K562 (cell line): ENCODE results near the gene MCF2. TPM values are rescaled to one million over a fixed set of nuclear protein-coding genes. Genes with fewer than 3 reads are reported as not detected.
A peak's percentile ranks its signal among the peaks of the same experiment; 100 is the strongest.

Experiments
- CTCF ChIP-seq, 3 experiments: IDR thresholded peaks in 2 of 3; conservative IDR thresholded peaks in 1 of 3; 2 replicates each; pipeline ENCODE4 v1.5.1; 2011 to 2012; ENCODE audit warnings: low read length in 3 of 3, mild to moderate bottlenecking in 3 of 3, control low read depth in 2 of 3, improper control_type of control experiment in 1 of 3, inconsistent platforms in 1 of 3, low read depth in 1 of 3, mixed read lengths in 1 of 3, moderate library complexity in 1 of 3; ENCODE audit not compliant: insufficient read depth in 2 of 3
- ELF1 ChIP-seq: fragments of 200-800 bp; sonication (Bioruptor generic); IDR thresholded peaks from 2 replicates; pipeline ENCODE4 v1.6.1; 2016; ENCODE audit warnings: missing genetic modification characterization, missing compliant biosample characterization
- HMBOX1 ChIP-seq: sonication (generic); IDR thresholded peaks from 2 replicates; pipeline ENCODE4 v1.6.1; 2016
- MAZ ChIP-seq, 2 experiments: fragments of 450-650 bp in 1 of 2; sonication (generic) in 1 of 2; formaldehyde crosslinking; IDR thresholded peaks in 1 of 2; conservative IDR thresholded peaks in 1 of 2; 2 replicates each; pipeline versions ENCODE4 v1.4.0 to v1.5.0; 2020; ENCODE audit warnings: mild to moderate bottlenecking in 1 of 2, missing genetic modification reagents in 1 of 2
- MTA1 ChIP-seq: fragments of 450-650 bp; IDR thresholded peaks from 2 replicates; pipeline ENCODE4 v1.6.1; 2017; ENCODE audit warnings: borderline replicate concordance
- POLR2H ChIP-seq: IDR thresholded peaks from 2 replicates; pipeline ENCODE4 v1.6.1; 2016; ENCODE audit warnings: missing genetic modification characterization, low read depth, mild to moderate bottlenecking, control low read depth, missing compliant biosample characterization, moderate library complexity
- PRPF4 ChIP-seq: fragments of 200-400 bp; formaldehyde crosslinking; IDR thresholded peaks from one replicate; pipeline ENCODE4 v1.6.1; 2017; ENCODE audit warnings: low read length, low read depth, mild to moderate bottlenecking; ENCODE audit not compliant: insufficient read depth, poor library complexity, severe bottlenecking
- RAD21 ChIP-seq, 2 experiments: fragments of 250-450 bp in 1 of 2; fragments of 450-650 bp in 1 of 2; sonication (Bioruptor Pico) in 1 of 2; formaldehyde crosslinking in 1 of 2; IDR thresholded peaks in 1 of 2; conservative IDR thresholded peaks in 1 of 2; 2 replicates each; pipeline versions ENCODE4 v1.4.0 to v1.8.0; 2020 to 2022; ENCODE audit warnings: mild to moderate bottlenecking in 2 of 2, moderate library complexity in 1 of 2
- RBFOX2 ChIP-seq: fragments of 200-400 bp; formaldehyde crosslinking; IDR thresholded peaks from 2 replicates; pipeline ENCODE4 v1.6.1; 2017; ENCODE audit warnings: low read depth, mild to moderate bottlenecking, low read length, moderate library complexity
- RBM17 ChIP-seq: fragments of 200-400 bp; formaldehyde crosslinking; IDR thresholded peaks from 2 replicates; pipeline ENCODE4 v1.6.1; 2017; ENCODE audit warnings: low read depth, mild to moderate bottlenecking, low read length, borderline replicate concordance
- RHOXF2B ChIP-seq: fragments of 250-450 bp; sonication (Bioruptor Pico); conservative IDR thresholded peaks from 2 replicates; pipeline ENCODE4 v1.5.1; 2021
- SRSF3 ChIP-seq: fragments of 200-400 bp; formaldehyde crosslinking; IDR thresholded peaks from 2 replicates; pipeline ENCODE4 v1.6.1; 2016; ENCODE audit warnings: mild to moderate bottlenecking, low read length, moderate library complexity; ENCODE audit not compliant: insufficient read depth
- TGIF2 ChIP-seq: sonication (generic); formaldehyde crosslinking; IDR thresholded peaks from 2 replicates; pipeline ENCODE4 v1.8.1; 2022; ENCODE audit warnings: mild to moderate bottlenecking, missing genetic modification reagents, moderate library complexity
- ZNF174 ChIP-seq: fragments of 250-450 bp; sonication (Bioruptor Pico); IDR thresholded peaks from 2 replicates; pipeline ENCODE4 v1.4.0; 2020; ENCODE audit warnings: mild to moderate bottlenecking
- polyA plus RNA-seq, 8 experiments: library from polyadenylated mRNA; depleted of rRNA in 4 of 8; stranded (reverse) in 5 of 8; unstranded in 3 of 8; fragments of >200 nt; fragmentation: Nextera tagmentation in 2 of 8; fragmentation: Illumina TruSeq in 1 of 8; extraction: Ambion mirVana in 2 of 8; extraction: Trizol in 1 of 8; gene quantifications; 2 replicates each; pipeline versions ENCODE4 v1.2.1 to v1.2.3, GENCODE V29; 2011 to 2014; ENCODE audit warnings: inconsistent platforms in 1 of 8, missing spikeins in 1 of 8
- total RNA-seq, 7 experiments: library from RNA; depleted of rRNA in 6 of 7; stranded (reverse); fragments of >200 nt in 6 of 7; fragmentation: Illumina TruSeq in 2 of 7; extraction: Trizol in 2 of 7; gene quantifications; 2 replicates each; pipeline versions ENCODE4 v1.2.1 to v1.2.3, GENCODE V29; 2011 to 2021; ENCODE audit warnings: low replicate concordance in 1 of 7
- TF ChIP-seq, protein P1 (sequence below): fragments of 450-650 bp; IDR thresholded peaks from 2 replicates; pipeline ENCODE4 v1.6.1; 2016; ENCODE audit warnings: missing biosample characterization, missing genetic modification characterization
- TF ChIP-seq, protein P2 (sequence below): fragments of 200-800 bp; sonication (Bioruptor generic); IDR thresholded peaks from 2 replicates; pipeline ENCODE4 v1.6.1; 2017; ENCODE audit warnings: missing genetic modification characterization, missing compliant biosample characterization

Gene MCF2
- total and polyA plus RNA-seq, 9 of the 15 experiments (the other 6 are each of a cell fraction or from before 2014, with no cell fraction given): 0.03 to 0.78 (median 0.08) TPM; not detected in 3

- TF ChIP-seq RAD21 (CRISPR knock-in tag; conservative IDR thresholded peaks at IDR 0.05 in 1 of 2, IDR thresholded peaks at IDR 0.05 in 1 of 2): peak; percentile 66 to 78
- no peak for TF ChIP-seq TGIF2 (CRISPR knock-in tag)
- no peak for TF ChIP-seq RBM17
- no peak for TF ChIP-seq MAZ (CRISPR knock-in tag; conservative IDR thresholded peaks at IDR 0.05 in 1 of 2, IDR thresholded peaks at IDR 0.05 in 1 of 2)
- TF ChIP-seq, protein P1, sequence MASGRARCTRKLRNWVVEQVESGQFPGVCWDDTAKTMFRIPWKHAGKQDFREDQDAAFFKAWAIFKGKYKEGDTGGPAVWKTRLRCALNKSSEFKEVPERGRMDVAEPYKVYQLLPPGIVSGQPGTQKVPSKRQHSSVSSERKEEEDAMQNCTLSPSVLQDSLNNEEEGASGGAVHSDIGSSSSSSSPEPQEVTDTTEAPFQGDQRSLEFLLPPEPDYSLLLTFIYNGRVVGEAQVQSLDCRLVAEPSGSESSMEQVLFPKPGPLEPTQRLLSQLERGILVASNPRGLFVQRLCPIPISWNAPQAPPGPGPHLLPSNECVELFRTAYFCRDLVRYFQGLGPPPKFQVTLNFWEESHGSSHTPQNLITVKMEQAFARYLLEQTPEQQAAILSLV (tag): no peak
- no peak for TF ChIP-seq ELF1
- TF ChIP-seq MTA1: no peak
- peak; percentile 52 for TF ChIP-seq HMBOX1
- TF ChIP-seq RHOXF2B: no peak
- TF ChIP-seq, protein P2, sequence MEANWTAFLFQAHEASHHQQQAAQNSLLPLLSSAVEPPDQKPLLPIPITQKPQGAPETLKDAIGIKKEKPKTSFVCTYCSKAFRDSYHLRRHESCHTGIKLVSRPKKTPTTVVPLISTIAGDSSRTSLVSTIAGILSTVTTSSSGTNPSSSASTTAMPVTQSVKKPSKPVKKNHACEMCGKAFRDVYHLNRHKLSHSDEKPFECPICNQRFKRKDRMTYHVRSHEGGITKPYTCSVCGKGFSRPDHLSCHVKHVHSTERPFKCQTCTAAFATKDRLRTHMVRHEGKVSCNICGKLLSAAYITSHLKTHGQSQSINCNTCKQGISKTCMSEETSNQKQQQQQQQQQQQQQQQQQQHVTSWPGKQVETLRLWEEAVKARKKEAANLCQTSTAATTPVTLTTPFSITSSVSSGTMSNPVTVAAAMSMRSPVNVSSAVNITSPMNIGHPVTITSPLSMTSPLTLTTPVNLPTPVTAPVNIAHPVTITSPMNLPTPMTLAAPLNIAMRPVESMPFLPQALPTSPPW (CRISPR knock-in tag): no peak
- no peak for TF ChIP-seq SRSF3
- peak; percentile 42 to 66 (median 57); a peak in 5 of 6 replicates for TF ChIP-seq CTCF (IDR thresholded peaks at IDR 0.05 in 2 of 3, conservative IDR thresholded peaks at IDR 0.05 in 1 of 3; ENCODE audit: insufficient read depth in 2 of 3, low read depth in 1 of 3, low read length in 3 of 3)
- no peak for TF ChIP-seq PRPF4
- no peak for TF ChIP-seq RBFOX2
- no peak for TF ChIP-seq ZNF174
- TF ChIP-seq POLR2H (tag): no peak
These were observed 148.5 kb downstream of the MCF2 start (continued) for GRCh38 chrX:139559383-139560042.
